GM12865 (cell line): ENCODE data around the gene METAP1.
"Not testable (repeated sequence)": the region's sequence is repeated elsewhere in the genome, so short reads cannot be mapped to it uniquely, and the experiment has no call there.

Experiments used
- DNase-seq: peaks from one replicate; pipeline ENCODE4 v3.0.0; 2010; ENCODE audit warnings: low read depth
- H3K4me3 ChIP-seq: 2 replicates; pipeline ENCODE4 v1.5.1; 2011; ENCODE audit warnings: mild to moderate bottlenecking, low read depth, low read length, control low read depth
- CTCF ChIP-seq: IDR thresholded peaks from 2 replicates; pipeline ENCODE4 v1.5.1; 2011; ENCODE audit warnings: low read length, control low read depth, low read depth, inconsistent platforms; ENCODE audit not compliant: insufficient read depth; ENCODE audit errors: missing control alignments

The METAP1 gene

GRCh38 chr4:99079625-99080295 lies 84.2 kb downstream of the METAP1 start:
- no peak for TF ChIP-seq CTCF
- no peak overlapping the region for H3K4me3 ChIP-seq

GRCh38 chr4:99080869-99081268 lies 85.3 kb downstream of the METAP1 start:
- not testable (repeated sequence) for DNase-seq, H3K4me3 ChIP-seq

More at GRCh38 chr4:99079625-99080295, 84.2 kb downstream of the METAP1 start:
- no peak for DNase-seq

GRCh38 chr4:99082192-99082591 lies 86.7 kb downstream of the METAP1 start:
- TF ChIP-seq CTCF, result no peak
- H3K4me3 ChIP-seq, result no peak overlapping the region
- DNase-seq, result no peak

GRCh38 chr4:99084595-99084994 lies 89.1 kb downstream of the METAP1 start:
- H3K4me3 ChIP-seq, result no peak overlapping the region
- DNase-seq, result no peak
- TF ChIP-seq CTCF, result no peak

- TF ChIP-seq CTCF, result no peak
- peak overlapping the region; percentile 98 for H3K4me3 ChIP-seq
- DNase-seq, result peak; percentile 44
Measured at GRCh38 chr4:99088023-99088449, 92.5 kb downstream of the METAP1 start.

- no peak for TF ChIP-seq CTCF
- H3K4me3 ChIP-seq, result peak within 1 kb of the TSS; percentile 100
- peak; percentile 94 for DNase-seq
Measured at GRCh38 chr4:99088481-99089365, 93.2 kb downstream of the METAP1 start, which contains the start of gene ADH5. Gene ADH5 (minus strand): TSS chr4:99088788. CDS start chr4:99088700, 88 bp downstream.

GRCh38 chr4:99090481-99091215 lies 95.1 kb downstream of the METAP1 start:
- TF ChIP-seq CTCF, result no peak
- no peak overlapping the region for H3K4me3 ChIP-seq
- no peak for DNase-seq
